GM19193 (cell line): Measurements from ENCODE around the gene CLSTN3.

ENCODE experiments used
- POLR2A ChIP-seq: IDR thresholded peaks from 4 replicates; pipeline ENCODE4 v1.6.1; 2011; ENCODE audit not compliant: insufficient read depth, insufficient read length; ENCODE audit errors: extremely low read depth

CLSTN3 gene

GRCh38 chr12:7178481-7178880, 48.3 kb downstream of the CLSTN3 start:
- TF ChIP-seq POLR2A: no peak

DNA sequence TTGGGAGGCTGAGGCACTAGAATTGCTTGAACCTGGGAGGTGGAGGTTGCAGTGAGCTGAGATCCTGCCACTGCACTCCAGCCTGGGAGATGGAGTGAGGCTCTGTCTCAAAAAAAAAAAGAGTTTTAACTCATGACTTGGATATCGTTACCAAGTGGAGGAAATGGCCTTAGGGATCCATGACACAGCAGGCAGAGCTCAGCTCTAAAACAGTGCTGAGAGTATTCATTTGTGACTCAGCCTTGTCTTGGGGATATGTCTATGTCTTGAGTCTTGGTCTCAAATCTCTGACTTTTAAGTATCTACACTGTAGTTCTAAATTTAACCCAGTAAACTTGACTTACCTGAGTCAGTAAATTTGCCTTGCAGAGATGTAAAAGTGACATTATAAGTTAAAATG, 50.5 kb downstream of the CLSTN3 start:
- TF ChIP-seq POLR2A: no peak

DNA sequence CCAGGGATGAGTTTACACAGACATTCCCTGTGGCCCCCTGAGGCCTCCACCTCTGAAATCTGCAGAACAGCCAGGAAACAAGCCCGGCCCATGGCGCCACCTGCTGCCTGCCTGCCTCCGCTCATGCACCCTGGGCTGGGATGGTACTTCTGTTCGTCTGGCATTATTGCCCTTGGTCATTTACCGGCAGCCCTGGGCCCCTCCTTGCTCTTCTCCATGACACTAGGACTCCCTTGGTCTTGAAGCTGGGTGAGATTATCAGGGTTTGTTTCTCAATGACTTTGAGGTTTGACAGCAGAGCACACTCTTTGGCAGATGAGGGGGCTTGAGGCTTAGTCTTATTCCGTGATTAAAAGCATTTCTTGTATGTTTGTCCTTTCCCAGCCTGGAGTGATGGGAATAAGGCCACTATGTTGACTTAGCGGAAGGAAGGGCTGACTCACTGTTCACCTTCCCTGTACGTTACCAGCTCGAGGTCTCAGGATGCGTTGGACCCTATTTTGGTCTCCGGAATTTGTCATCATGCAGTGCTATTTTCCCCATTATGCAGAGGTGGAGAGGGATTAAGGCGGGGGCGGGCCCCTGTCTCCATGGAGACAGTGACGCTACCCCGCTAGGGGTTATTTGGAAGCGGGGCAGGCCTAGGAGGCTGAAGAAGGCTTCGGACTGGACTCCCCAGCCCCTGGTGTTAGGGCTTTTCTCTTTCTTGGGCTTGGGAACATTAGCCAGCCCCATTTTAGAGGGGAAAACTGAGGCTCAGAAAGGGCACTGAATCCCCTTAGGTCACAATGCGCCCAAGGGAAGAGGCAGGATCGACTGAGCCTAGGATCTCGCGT, 58.6 kb downstream of the CLSTN3 start:
- TF ChIP-seq POLR2A: no peak

GRCh38 chr12:7189398-7190267, 59.5 kb downstream of the CLSTN3 start, which contains the start of gene PEX5:
PEX5 (plus strand) TSS chr12:7189686; CDS start chr12:7190378, 692 bp downstream.
- TF ChIP-seq POLR2A: peak; percentile 64

DNA sequence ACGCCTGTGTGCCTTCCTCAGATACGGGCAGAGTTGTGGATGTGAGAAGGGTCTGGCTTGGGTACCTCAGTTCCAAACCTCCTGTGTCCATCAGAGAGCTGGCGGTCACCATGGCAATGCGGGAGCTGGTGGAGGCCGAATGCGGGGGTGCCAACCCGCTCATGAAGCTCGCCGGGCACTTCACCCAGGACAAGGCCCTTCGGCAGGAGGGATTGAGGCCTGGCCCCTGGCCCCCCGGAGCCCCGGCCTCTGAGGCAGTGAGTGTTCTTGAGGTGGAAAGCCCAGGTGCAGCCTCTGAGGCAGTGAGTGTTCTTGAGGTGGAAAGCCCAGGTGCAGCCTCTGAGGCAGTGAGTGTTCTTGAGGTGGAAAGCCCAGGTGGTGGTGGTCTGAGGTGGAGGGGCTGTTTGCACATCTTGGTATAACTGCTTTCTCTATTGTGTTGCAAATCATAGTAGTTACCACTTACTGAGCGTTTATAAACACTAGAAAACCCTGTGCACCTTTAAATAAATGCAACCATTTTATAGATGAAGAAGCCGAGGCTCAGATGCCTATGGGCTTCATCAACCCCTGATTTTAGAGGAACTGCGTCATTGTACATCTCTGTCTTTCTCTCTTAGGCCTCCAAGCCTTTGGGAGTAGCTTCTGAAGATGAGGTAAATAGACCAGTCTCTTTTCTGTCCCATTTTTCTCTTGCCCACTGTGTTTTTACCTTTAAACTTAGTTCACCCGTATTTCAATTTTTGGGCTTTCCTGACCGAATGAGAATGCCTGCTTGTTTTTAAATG, 60.3 kb downstream of the CLSTN3 start:
- TF ChIP-seq POLR2A: no peak

GRCh38 chr12:7193674-7194073, 63.5 kb downstream of the CLSTN3 start:
- no peak for TF ChIP-seq POLR2A

DNA sequence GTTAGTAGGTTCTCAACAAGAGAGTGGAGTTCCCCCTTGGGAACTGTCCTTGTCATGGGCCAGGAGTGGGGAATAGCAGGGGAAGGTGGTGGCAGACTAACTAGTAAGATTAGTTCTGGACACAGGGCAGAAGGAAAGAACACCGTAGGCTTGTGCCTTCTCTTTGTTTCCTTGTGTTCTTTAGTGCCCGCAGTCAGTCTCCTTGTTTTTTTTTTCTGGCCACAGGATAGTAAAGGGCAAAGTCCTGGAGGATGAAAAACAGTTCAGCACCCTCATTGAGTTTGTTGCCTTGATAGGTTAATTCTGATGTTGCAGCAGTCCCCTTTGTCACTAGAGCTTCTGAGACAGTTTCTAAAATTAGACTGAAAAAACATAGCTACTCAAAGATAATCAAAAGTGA, 67.7 kb downstream of the CLSTN3 start:
- no peak for TF ChIP-seq POLR2A

DNA sequence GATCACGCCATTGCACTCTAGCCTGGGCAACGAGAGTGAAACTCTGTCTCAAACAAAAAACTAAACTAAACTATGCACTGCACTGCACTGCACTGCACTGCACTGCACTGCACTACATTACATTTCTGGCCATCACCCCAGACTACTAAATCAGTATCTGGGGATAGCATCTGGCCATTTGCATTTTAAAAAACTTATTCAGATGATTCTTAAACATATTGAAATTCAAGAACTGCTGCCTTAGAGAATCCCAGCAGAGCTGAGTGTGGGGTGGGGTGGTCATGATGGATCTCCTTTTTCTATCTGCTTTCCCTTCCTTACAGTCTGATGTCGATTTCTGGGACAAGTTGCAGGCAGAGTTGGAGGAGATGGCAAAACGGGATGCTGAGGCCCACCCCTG, 72.9 kb downstream of the CLSTN3 start:
- no peak for TF ChIP-seq POLR2A

DNA sequence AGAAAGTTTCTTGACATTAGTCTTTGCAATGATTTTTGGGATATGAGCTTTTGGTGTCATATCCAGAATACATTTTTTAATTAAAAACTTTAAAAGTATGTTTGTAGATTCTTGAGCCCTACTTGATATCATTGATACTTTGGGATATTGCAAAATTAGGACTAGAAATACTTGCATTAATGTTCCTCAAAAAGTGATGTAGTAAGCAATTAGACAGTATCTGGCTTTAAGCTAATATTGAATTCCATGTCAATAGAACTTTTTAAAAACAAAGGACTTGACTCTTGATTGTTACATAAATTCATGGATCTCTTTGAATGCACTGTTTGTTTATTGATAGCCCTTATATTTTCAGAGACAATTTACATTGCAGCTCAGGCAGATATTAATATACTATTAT, 74.9 kb downstream of the CLSTN3 start:
- TF ChIP-seq POLR2A: no peak

DNA sequence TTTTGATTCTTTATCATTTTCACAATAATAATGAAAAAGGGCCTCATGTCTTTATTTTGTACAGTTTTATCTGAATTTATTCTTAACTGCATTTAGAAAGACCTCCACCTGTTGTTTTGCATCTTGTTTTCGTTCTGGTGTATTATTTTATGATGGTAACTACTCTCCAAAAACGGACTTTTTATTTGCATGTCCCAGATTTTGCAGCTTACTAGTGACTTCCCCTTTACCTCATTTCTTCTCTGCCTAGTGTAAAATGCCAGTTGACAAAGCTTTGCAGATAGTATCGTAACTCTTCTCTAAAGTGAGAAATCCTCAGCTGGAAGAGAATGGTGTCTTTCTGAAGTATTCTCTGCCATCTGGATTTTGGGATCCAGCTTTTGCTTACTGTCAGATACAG, 76.5 kb downstream of the CLSTN3 start:
- TF ChIP-seq POLR2A: no peak

DNA sequence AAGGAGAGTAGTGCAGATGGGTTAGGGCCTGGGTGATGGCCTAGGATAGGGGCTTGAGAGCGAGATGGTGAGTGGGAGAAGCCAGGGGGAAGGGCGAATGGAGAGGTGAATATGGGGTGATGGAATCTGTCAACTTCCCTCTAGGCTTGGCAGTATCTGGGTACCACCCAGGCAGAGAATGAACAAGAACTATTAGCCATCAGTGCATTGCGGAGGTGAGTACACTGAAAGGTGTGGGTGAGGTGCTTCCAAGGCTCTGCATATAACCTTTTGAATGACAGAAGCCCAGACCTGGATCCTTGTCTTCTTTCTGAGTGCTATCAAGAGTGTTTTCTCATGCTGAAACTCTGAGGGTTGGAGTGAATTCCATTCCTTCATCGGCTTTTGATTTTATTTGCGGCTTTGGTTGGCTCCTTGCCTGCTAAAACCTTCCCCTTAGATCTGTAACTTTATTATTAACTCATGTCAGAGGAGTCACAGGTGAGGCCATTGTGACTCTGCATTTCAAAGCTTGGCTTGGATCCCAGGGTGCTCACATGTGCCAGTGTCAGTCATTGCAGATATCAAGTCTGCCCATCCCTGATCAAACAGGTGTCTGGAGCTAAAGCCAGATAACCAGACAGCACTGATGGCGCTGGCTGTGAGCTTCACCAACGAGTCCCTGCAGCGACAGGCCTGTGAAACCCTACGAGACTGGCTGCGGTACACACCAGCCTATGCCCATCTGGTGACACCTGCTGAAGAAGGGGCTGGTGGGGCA, 77.9 kb downstream of the CLSTN3 start:
- TF ChIP-seq POLR2A: no peak
